K562 (cell line): Measurements from ENCODE around the gene ZDHHC19. TPM values are rescaled to one million over a fixed set of nuclear protein-coding genes. Genes with fewer than 3 reads are reported as not detected.

Source experiments
- ATAC-seq: fragments of 200-7000 bp; cut with Tn5 transposase; 3 replicates; pipeline ENCODE4 v1.9.1; 2020; ENCODE audit warnings: moderate library complexity
- Bru-seq: library from RNA; stranded (reverse); fragments of 400-500 nt; gene quantifications from one replicate; lab custom pipeline; 2021; lab: Mats Ljungman, UMichigan
- BruChase-seq, 2 experiments: library from RNA; stranded (reverse); fragments of 400-500 nt; gene quantifications; one replicate each; lab custom pipeline; 2021; lab: Mats Ljungman, UMichigan
- BruUV-seq: library from RNA; stranded (reverse); fragments of 400-500 nt; replicated peaks from 2 replicates; lab custom pipeline; 2021; lab: Mats Ljungman, UMichigan
- CTCF ChIA-PET: fragments of 300-600 bp; formaldehyde crosslinking; extraction: SDS; loops from one replicate; lab custom pipeline; 2021; ENCODE audit warnings: low intra/inter-chr PET ratio; lab: Yijun Ruan, JAX
- POLR2A ChIA-PET: fragments of 300-600, 350-650 bp; sonication (Branson Sonifier 250); formaldehyde crosslinking; extraction: SDS; loops from one replicate; lab custom pipeline; 2021; ENCODE audit warnings: antibody characterized with exemption, inconsistent platforms; lab: Yijun Ruan, JAX
- DNase-seq, 4 experiments: peaks; one replicate each; pipeline versions ENCODE4 v3.0.0 to v3.0.0-alpha.2; 2011 to 2018; ENCODE audit warnings: low spot score in 3 of 4, mixed read lengths in 3 of 4; ENCODE audit errors: extremely low read depth in 1 of 4
- FAIRE-seq: peaks from 2 replicates; lab custom pipeline; 2011; peaks lifted over from hg19 to GRCh38; lab: Jason Lieb, UNC
- H2AFZ ChIP-seq: 2 replicates; pipeline ENCODE4 v1.6.0; 2011; ENCODE audit warnings: low read depth, low read length, control low read depth, inconsistent platforms
- H3K27ac ChIP-seq: fragments of 200-600 bp; 3 replicates; pipeline ENCODE4 v1.8.0; 2011; ENCODE audit warnings: low read depth, mild to moderate bottlenecking, control low read depth, inconsistent platforms, low read length, moderate library complexity, mixed read lengths; ENCODE audit errors: extremely low read depth
- H3K27me3 ChIP-seq, 2 experiments: fragments of 300-600 bp in 1 of 2; 2 replicates in 1 of 2; 3 replicates in 1 of 2; pipeline versions ENCODE4 v1.6.0 to v1.8.0; 2011; ENCODE audit warnings: inconsistent platforms in 2 of 2, low read length in 2 of 2, mild to moderate bottlenecking in 1 of 2, mixed read lengths in 1 of 2, moderate library complexity in 1 of 2; ENCODE audit not compliant: control insufficient read depth in 2 of 2, insufficient read depth in 2 of 2
- H3K36me3 ChIP-seq: fragments of 300-600 bp; 3 replicates; pipeline ENCODE4 v1.8.0; 2011; ENCODE audit warnings: mild to moderate bottlenecking, low read length, inconsistent platforms; ENCODE audit not compliant: control insufficient read depth, insufficient read depth
- H3K4me1 ChIP-seq, 2 experiments: fragments of 200-600 bp in 1 of 2; replicated peaks in 1 of 2; 2 replicates in 1 of 2; 3 replicates in 1 of 2; pipeline versions ENCODE4 v1.5.1 to v1.8.0; 2011; ENCODE audit warnings: inconsistent platforms in 2 of 2, low read length in 2 of 2, mild to moderate bottlenecking in 1 of 2, mixed read lengths in 1 of 2, moderate library complexity in 1 of 2; ENCODE audit not compliant: control insufficient read depth in 2 of 2, insufficient read depth in 2 of 2
- H3K4me2 ChIP-seq: 2 replicates; pipeline ENCODE4 v1.6.1; 2011; ENCODE audit warnings: low read length, control low read depth, inconsistent platforms, mixed read lengths; ENCODE audit not compliant: insufficient read depth
- H3K4me3 ChIP-seq: fragments of 200-600 bp; sonication (generic), shearing (Covaris generic); 2 replicates; pipeline ENCODE4 v1.5.1; 2016; ENCODE audit warnings: control low read depth, inconsistent platforms
- H3K79me2 ChIP-seq: fragments of 200-600 bp; 3 replicates; pipeline ENCODE4 v1.8.0; 2011; ENCODE audit warnings: low read length, inconsistent platforms; ENCODE audit not compliant: control insufficient read depth, insufficient read depth
- H3K9ac ChIP-seq, 2 experiments: 2 replicates each; pipeline versions ENCODE4 v1.6.0 to v1.6.1; 2011; ENCODE audit warnings: low read depth in 2 of 2, low read length in 2 of 2, control low read depth in 1 of 2, inconsistent platforms in 1 of 2, mild to moderate bottlenecking in 1 of 2, mixed read lengths in 1 of 2; ENCODE audit not compliant: insufficient read depth in 1 of 2
- H3K9me1 ChIP-seq: one replicate; pipeline ENCODE4 v1.6.0; 2011; ENCODE audit warnings: inconsistent platforms, mild to moderate bottlenecking, low read length, moderate library complexity; ENCODE audit not compliant: control insufficient read depth, insufficient read depth
- H3K9me3 ChIP-seq: replicated peaks from 2 replicates; pipeline ENCODE4 v1.5.1; 2011; ENCODE audit warnings: low read depth, low read length, inconsistent platforms; ENCODE audit not compliant: control insufficient read depth, insufficient read depth
- H4K20me1 ChIP-seq: replicated peaks from 2 replicates; pipeline ENCODE4 v1.6.1; 2011; ENCODE audit warnings: low read length, inconsistent platforms, mixed read lengths; ENCODE audit not compliant: control insufficient read depth, insufficient read depth
- E2F6 ChIP-seq, 2 experiments: IDR thresholded peaks; 2 replicates each; pipeline ENCODE4 v1.6.1; 2011; ENCODE audit warnings: borderline replicate concordance in 1 of 2, control low read depth in 1 of 2, low read depth in 1 of 2, low read length in 1 of 2, mild to moderate bottlenecking in 1 of 2, mixed read lengths in 1 of 2, moderate library complexity in 1 of 2; ENCODE audit not compliant: insufficient read depth in 1 of 2, insufficient read length in 1 of 2, poor library complexity in 1 of 2, severe bottlenecking in 1 of 2; ENCODE audit errors: extremely low read depth in 1 of 2
- POU5F1 ChIP-seq: fragments of 150-350 bp; IDR thresholded peaks from 2 replicates; pipeline ENCODE4 v1.6.1; 2014; ENCODE audit warnings: borderline replicate concordance, low read length, low read depth, mild to moderate bottlenecking; ENCODE audit not compliant: partially characterized antibody
- U2AF1 ChIP-seq: fragments of 200-400 bp; formaldehyde crosslinking; optimal IDR thresholded peaks from 2 replicates; pipeline ENCODE3; 2017; ENCODE audit warnings: mild to moderate bottlenecking, low read depth, low read length, moderate library complexity
- WGBS: fragments of 100-300 bp; shearing (Covaris generic); methylation state at CpG from one replicate; pipeline ENCODE4 v1.1.6; 2016; ENCODE audit warnings: low coverage, mixed read lengths; ENCODE audit not compliant: insufficient coverage; ENCODE audit errors: missing lambda C conversion rate; 5-methylcytosine and 5-hydroxymethylcytosine counted together
- in situ Hi-C: fragments of 300-500 bp; cut with MboI; formaldehyde crosslinking; loops from 4 replicates; pipeline ENCODE4 v1.15.0; 2018; ENCODE audit warnings: inconsistent platforms, mixed read lengths
- intact Hi-C: fragments of 100-400 bp; cut with micrococcal nuclease; formaldehyde crosslinking; loops from 2 replicates; pipeline ENCODE4 v1.14.2; 2022
- long read RNA-seq, 3 experiments: library from polyadenylated mRNA in 2 of 3; library from RNA in 1 of 3; unstranded in 2 of 3; stranded (forward) in 1 of 3; transcript quantifications; one replicate each; pipeline ENCODE4 v2.0.0, GENCODE V29; 2019 to 2022
- polyA minus RNA-seq, 3 experiments: library from RNA; depleted of rRNA, polyadenylated mRNA; stranded (reverse); fragments of >200 nt; gene quantifications; 2 replicates each; pipeline ENCODE4 v1.2.3, GENCODE V29; 2011
- polyA plus RNA-seq, 8 experiments: library from polyadenylated mRNA; depleted of rRNA in 4 of 8; stranded (reverse) in 5 of 8; unstranded in 3 of 8; fragments of >200 nt; fragmentation: Nextera tagmentation in 2 of 8; fragmentation: Illumina TruSeq in 1 of 8; extraction: Ambion mirVana in 2 of 8; extraction: Trizol in 1 of 8; gene quantifications; 2 replicates each; pipeline versions ENCODE4 v1.2.1 to v1.2.3, GENCODE V29; 2011 to 2014; ENCODE audit warnings: inconsistent platforms in 1 of 8, missing spikeins in 1 of 8
- total RNA-seq, 7 experiments: library from RNA; depleted of rRNA in 6 of 7; stranded (reverse); fragments of >200 nt in 6 of 7; fragmentation: Illumina TruSeq in 2 of 7; extraction: Trizol in 2 of 7; gene quantifications; 2 replicates each; pipeline versions ENCODE4 v1.2.1 to v1.2.3, GENCODE V29; 2011 to 2021; ENCODE audit warnings: low replicate concordance in 1 of 7
- TF ChIP-seq, protein P1 (sequence below): IDR thresholded peaks from 2 replicates; pipeline ENCODE4 v1.6.1; 2012; ENCODE audit warnings: low read depth, low read length, improper control_type of control experiment, borderline replicate concordance
- TF ChIP-seq, protein P2 (sequence below): sonication (generic); formaldehyde crosslinking; IDR thresholded peaks from 2 replicates; pipeline ENCODE4 v1.8.0; 2023; ENCODE audit warnings: mild to moderate bottlenecking, missing genetic modification reagents

The ZDHHC19 gene, protein sequence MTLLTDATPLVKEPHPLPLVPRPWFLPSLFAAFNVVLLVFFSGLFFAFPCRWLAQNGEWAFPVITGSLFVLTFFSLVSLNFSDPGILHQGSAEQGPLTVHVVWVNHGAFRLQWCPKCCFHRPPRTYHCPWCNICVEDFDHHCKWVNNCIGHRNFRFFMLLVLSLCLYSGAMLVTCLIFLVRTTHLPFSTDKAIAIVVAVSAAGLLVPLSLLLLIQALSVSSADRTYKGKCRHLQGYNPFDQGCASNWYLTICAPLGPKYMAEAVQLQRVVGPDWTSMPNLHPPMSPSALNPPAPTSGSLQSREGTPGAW
- total RNA-seq (2011; cell fraction: chromatin; rRNA removed; ENCODE audit: low replicate concordance), result 2.7 and 8.2 TPM in 2 replicates
- total RNA-seq (2011; cell fraction: nucleolus; rRNA removed), result 2.1 and 2.3 TPM in 2 replicates
- 3.0 and 4.6 TPM in 2 replicates for total RNA-seq (2011; cell fraction: nucleoplasm; rRNA removed)
- total RNA-seq (2014; rRNA removed) (3.4 and 3.5 TPM in 2 replicates), total RNA-seq (2014; rRNA removed; fragmentation: Illumina TruSeq; extraction: Trizol) (0.67 and 0.98 TPM in 2 replicates), total RNA-seq (2015; rRNA removed; fragmentation: Illumina TruSeq; extraction: Trizol) (0.94 and 1.7 TPM in 2 replicates), total RNA-seq (2021) (5.5 and 6.1 TPM in 2 replicates), polyA plus RNA-seq (2011; rRNA removed) (0.78 and 1.2 TPM in 2 replicates), polyA plus RNA-seq (2014; fragmentation: Illumina TruSeq; extraction: Trizol) (0.40 and 3.5 TPM in 2 replicates), polyA plus RNA-seq (2014; fragmentation: Nextera tagmentation; extraction: Ambion mirVana) (1 to 10 TPM; 2.0 to 2.7 TPM), polyA plus RNA-seq (2014; rRNA removed) (1.1 and 5.5 TPM in 2 replicates), polyA minus RNA-seq (2011; rRNA and poly(A)+ RNA removed) (3.3 TPM in 1 of 2 replicates, not detected in the other), Bru-seq, nascent RNA (percentile 48 among the genes with signal in this experiment), BruChase-seq, experiment 1, labeled RNA remaining after a 2-hour chase (percentile 39 among the genes with signal in this experiment), BruChase-seq, experiment 2, labeled RNA remaining after a 6-hour chase (percentile 41 among the genes with signal in this experiment)
- polyA plus RNA-seq (2011; cell fraction: cytosol; rRNA removed), result 0.77 and 3.4 TPM in 2 replicates
- 2.9 and 3.2 TPM in 2 replicates for polyA plus RNA-seq (2011; cell fraction: nucleus; rRNA removed)
- polyA plus RNA-seq (2012), result 3.2 and 5.2 TPM in 2 replicates
- 1.6 TPM in 1 of 2 replicates, not detected in the other for polyA minus RNA-seq (2011; cell fraction: cytosol; rRNA and poly(A)+ RNA removed)
- 1.1 TPM in 1 of 2 replicates, not detected in the other for polyA minus RNA-seq (2011; cell fraction: nucleus; rRNA and poly(A)+ RNA removed)
- long read RNA-seq, experiment 1, partial matches to known transcripts, result 1 of 5 reads
- long read RNA-seq, experiment 1, other reads (novel, unspliced or antisense), result 4 of 5 reads
- long read RNA-seq, experiment 2, partial matches to known transcripts, result 4 of 7 reads
- long read RNA-seq, experiment 2, other reads (novel, unspliced or antisense), result 3 of 7 reads
- long read RNA-seq, experiment 3, partial matches to known transcripts, result 1 of 2 reads
- long read RNA-seq, experiment 3, other reads (novel, unspliced or antisense), result 1 of 2 reads

- Histone ChIP-seq H3K9me3 (no peaks in the 10 kb centered on the region), H3K9me1 (no peaks in the 10 kb centered on the region), H3K36me3 (no peaks in the 10 kb centered on the region), H3K4me2 (no peak within 1 kb of the TSS), H3K79me2 (no peaks in the 10 kb centered on the region), H3K9ac (peak within 1 kb of the TSS in 1 of 2 experiments; percentile 70; a peak in 2 of 4 replicates), H3K27me3 (no peaks in the 10 kb centered on the region), H3K4me1 (peaks cover 13 to 48% of the 10 kb centered on the region in 2 experiments; a peak in 4 of 5 replicates), H4K20me1 (no peaks in the 10 kb centered on the region), H3K27ac (no peak within 1 kb of the TSS), H2AFZ (peak within 1 kb of the TSS; percentile 67), H3K4me3 (no peak within 1 kb of the TSS)
- DNase-seq, result no peak
- no TSS peak for BruUV-seq
- CTCF ChIA-PET, result no interaction called here
- intact Hi-C loops (no loop called here), in situ Hi-C loops (loop anchor here (25.0 kb wide), 1 partner anchor 499 kb away; the partner anchor contains the start of gene MUC20)
- no peak for ATAC-seq
- FAIRE-seq, result no peak
- POLR2A ChIA-PET, result no interaction called here
- 61% methylated on average over 20 of the region's 23 CpGs for WGBS
- TF ChIP-seq, protein P1, sequence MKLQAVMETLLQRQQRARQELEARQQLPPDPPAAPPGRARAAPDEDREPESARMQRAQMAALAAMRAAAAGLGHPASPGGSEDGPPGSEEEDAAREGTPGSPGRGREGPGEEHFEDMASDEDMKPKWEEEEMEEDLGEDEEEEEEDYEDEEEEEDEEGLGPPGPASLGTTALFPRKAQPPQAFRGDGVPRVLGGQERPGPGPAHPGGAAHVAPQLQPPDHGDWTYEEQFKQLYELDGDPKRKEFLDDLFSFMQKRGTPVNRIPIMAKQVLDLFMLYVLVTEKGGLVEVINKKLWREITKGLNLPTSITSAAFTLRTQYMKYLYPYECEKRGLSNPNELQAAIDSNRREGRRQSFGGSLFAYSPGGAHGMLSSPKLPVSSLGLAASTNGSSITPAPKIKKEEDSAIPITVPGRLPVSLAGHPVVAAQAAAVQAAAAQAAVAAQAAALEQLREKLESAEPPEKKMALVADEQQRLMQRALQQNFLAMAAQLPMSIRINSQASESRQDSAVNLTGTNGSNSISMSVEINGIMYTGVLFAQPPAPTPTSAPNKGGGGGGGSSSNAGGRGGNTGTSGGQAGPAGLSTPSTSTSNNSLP, result no peak
- TF ChIP-seq E2F6 (IDR thresholded peaks at IDR 0.05; ENCODE audit: borderline replicate concordance in 1 of 2, extremely low read depth in 1 of 2, insufficient read depth in 1 of 2, insufficient read length in 1 of 2, low read depth in 1 of 2, low read length in 1 of 2, poor library complexity in 1 of 2, severe bottlenecking in 1 of 2), result peak in 1 of 2 experiments; percentile 10
- TF ChIP-seq, protein P2, sequence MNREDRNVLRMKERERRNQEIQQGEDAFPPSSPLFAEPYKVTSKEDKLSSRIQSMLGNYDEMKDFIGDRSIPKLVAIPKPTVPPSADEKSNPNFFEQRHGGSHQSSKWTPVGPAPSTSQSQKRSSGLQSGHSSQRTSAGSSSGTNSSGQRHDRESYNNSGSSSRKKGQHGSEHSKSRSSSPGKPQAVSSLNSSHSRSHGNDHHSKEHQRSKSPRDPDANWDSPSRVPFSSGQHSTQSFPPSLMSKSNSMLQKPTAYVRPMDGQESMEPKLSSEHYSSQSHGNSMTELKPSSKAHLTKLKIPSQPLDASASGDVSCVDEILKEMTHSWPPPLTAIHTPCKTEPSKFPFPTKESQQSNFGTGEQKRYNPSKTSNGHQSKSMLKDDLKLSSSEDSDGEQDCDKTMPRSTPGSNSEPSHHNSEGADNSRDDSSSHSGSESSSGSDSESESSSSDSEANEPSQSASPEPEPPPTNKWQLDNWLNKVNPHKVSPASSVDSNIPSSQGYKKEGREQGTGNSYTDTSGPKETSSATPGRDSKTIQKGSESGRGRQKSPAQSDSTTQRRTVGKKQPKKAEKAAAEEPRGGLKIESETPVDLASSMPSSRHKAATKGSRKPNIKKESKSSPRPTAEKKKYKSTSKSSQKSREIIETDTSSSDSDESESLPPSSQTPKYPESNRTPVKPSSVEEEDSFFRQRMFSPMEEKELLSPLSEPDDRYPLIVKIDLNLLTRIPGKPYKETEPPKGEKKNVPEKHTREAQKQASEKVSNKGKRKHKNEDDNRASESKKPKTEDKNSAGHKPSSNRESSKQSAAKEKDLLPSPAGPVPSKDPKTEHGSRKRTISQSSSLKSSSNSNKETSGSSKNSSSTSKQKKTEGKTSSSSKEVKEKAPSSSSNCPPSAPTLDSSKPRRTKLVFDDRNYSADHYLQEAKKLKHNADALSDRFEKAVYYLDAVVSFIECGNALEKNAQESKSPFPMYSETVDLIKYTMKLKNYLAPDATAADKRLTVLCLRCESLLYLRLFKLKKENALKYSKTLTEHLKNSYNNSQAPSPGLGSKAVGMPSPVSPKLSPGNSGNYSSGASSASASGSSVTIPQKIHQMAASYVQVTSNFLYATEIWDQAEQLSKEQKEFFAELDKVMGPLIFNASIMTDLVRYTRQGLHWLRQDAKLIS (CRISPR knock-in tag), result no peak
- no peak for TF ChIP-seq U2AF1
- TF ChIP-seq POU5F1, result no peak
Observed at GRCh38 chr3:196210673-196211556, at the start of gene ZDHHC19. TSS of gene ZDHHC19 (minus strand) at chr3:196211400. CDS start at chr3:196211315, 85 bp downstream.
